Activated naive CD4-positive, alpha-beta T cell treated with Interleukin-2 at 50 U/mL for 16 hours (primary cell): ENCODE data around the gene MUL1.
"Not testable (repeated sequence)": the region's sequence is repeated elsewhere in the genome, so short reads cannot be mapped to it uniquely, and the experiment has no call there.

Experiments used
- DNase-seq: peaks from one replicate; pipeline ENCODE4 v3.0.0-alpha.2; 2020

Gene MUL1, protein sequence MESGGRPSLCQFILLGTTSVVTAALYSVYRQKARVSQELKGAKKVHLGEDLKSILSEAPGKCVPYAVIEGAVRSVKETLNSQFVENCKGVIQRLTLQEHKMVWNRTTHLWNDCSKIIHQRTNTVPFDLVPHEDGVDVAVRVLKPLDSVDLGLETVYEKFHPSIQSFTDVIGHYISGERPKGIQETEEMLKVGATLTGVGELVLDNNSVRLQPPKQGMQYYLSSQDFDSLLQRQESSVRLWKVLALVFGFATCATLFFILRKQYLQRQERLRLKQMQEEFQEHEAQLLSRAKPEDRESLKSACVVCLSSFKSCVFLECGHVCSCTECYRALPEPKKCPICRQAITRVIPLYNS

DNA sequence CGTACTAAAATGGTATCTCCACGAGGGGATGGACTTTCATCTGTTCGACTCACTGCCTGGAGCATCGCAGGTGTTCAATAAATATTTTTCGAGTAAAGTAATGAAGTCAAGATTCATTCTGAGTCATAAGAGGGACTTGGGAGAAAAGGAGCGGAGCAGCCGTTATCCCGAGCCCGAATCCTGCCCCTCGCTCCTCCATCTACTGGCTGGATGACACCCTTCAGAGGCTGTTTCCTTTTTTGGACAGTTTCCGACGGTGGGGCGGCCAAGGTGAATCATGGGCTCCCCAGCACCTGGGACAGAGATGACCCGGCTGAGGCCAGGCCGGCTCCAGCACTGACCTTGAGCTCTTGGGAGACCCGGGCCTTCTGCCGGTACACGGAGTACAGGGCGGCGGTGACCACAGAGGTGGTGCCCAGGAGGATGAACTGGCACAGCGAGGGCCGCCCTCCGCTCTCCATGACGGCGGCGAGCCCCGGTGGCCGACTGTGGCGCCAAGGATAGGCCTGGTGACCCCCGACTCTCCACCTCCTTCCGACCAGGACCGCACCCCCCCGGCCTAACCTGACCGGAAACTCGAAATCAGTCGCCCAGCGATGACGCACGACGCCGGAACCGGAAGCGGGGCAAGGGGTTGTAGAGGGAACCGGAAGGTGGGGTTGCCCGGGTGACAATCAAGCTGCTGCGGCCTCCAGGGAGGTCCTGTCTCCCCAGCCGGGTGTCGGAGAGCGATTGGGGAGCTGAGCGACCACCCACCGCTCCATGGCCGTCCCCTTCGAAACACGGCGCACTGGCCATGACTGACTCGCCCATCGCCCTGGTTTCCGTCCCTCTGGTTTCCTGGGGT, at the start of gene MUL1:
Gene MUL1 (minus strand): TSS at position 588 of the 847 bp plus-strand sequence. CDS start 127 bp downstream, at position 461.
- DNase-seq: peak; percentile 95

DNA sequence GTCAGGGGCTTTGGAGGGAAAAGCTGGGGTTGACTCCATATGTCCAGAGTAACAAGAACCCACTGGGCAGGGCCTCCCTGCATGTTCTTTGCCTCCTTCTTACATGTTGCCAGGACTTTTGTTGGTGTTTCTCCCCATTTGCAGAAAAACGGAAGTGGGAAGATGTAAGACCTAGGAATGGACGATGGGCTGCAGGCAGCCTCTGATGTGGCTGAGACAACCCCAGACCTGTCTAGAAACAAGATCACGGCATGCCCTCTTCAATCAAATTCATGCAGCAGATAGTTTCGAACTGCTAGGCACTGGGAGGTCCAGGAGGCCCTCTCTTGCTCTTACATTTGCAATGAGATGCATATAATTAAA, 47.8 kb upstream of the MUL1 start:
- no peak for DNase-seq

GRCh38 chr1:20555025-20555757, 47.2 kb upstream of the MUL1 start:
- no peak for DNase-seq

GRCh38 chr1:20552728-20553445, 44.9 kb upstream of the MUL1 start:
- no peak for DNase-seq

DNA sequence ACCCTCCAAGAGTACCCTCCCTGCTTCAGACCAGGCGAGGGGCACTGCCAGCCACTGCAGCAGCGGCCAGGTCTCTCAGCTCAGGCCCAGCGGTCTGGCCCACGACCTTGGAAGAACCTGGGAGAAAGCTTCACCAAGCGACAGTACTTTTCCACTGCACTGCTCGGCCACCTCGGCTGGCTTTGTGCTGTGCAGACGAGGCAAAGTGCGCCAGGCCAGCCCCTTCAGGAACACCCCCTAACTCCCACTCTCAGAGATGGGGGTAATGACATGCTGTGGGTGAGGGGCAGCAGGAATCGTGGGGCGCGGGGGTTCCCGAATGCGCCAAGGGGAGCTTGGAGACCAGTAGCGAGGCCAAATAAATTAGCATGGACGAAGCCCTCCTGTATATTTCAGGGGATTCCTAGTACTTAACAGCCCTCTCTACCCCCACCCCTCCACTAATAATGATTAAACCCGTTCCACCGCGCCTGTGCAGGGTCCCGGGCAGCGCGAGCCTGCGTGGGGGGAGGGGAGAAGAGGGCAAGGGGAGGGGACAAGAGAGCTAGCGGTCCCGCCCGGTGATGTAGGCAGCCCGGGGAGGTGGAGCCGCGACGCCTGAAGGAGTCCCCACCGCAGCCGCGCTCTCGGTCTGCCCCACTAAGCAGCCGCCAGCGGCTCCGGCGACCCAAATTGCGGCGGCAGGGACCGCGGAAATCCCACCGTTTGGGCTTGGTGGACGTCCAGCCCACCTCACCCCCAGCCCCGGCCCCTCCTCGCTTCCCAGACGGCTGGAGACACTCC, 44.2 kb upstream of the MUL1 start, which contains the start of gene FAM43B:
Gene FAM43B (plus strand): TSS at position 629 of the 783 bp plus-strand sequence. CDS start 401 bp downstream, outside the sequence.
- DNase-seq: no peak

- DNase-seq: no peak
Observed at GRCh38 chr1:20551161-20551560, 43.2 kb upstream of the MUL1 start.

DNA sequence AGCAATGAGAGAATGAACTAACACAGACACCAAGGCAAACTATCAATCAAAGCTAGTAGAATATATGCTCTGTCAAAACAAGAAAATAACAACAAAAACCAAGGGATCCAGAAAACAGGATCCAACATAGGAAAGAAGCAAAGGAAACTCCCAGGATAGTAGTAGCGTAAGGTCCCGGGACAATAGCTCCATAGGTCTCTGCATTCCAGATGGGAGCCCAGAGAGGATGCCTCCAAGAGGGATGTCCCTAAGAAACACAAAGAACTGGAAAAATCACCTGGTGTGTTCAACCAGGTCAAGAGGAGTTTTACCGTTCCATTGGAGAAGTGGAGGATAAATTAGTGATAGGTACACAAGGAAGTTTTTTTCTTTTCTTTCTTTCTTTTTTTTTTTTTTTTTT, 38.7 kb upstream of the MUL1 start:
- no peak for DNase-seq

GRCh38 chr1:20540281-20540680, 32.3 kb upstream of the MUL1 start:
- no peak for DNase-seq

- DNase-seq: no peak
Observed at GRCh38 chr1:20538760-20539551, 31.0 kb upstream of the MUL1 start.

- no peak for DNase-seq
Observed at GRCh38 chr1:20538227-20538626, 30.3 kb upstream of the MUL1 start.

DNA sequence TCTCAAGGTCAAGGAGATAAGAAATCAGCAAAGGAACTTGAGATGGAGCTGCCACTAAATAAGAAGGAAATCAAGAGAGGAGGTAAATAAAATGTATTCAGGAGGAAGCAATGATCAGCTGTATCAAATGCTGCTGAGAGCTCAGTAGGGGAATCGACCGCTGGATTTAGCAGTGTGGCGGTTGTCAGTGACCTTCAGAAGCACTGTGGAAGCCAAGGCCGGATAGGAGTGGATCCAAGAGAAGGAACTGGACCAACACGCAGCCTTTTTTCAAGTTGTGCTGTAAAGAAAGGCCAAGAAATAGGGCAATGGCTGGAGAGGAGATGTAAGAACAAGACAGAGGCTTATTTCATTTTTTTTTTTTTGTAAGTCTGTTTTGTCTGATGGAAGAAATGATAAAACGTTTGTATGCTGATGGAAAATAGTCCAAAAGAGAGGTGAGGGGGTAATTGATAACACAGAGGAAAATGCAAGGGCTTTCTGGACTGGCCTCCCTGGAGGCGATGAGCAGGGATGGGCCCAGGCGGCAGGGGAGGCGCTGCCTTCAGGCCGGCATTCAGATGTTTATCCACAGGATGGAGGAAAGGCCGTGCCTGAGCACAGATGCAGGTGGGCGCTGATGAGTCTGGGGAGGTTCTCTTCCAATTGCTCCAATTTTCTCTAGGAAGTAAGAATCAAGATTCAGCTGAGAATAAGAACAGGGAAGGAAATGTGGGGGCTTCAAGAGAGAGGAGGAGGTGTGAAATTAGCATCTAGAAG, 26.9 kb upstream of the MUL1 start:
- DNase-seq: no peak

DNA sequence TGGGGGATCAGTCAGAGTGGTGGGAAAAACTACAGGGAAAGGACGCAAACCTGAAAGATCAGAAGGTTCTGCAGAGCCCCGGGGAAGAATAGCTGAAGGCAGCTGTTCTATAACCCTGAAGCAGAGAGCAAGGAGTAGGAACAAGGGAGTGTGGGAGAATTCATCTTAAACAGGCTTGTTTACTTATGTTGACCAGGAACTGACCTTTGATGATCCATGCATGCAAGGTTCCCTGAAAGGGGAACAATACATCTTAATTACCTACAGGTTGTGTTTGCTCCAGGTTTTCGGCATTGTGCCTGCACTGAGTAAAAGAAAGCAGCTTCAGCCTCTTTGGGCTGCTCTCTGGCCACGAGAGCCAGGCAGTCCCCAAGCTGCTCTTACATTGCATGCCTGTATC, 25.7 kb upstream of the MUL1 start:
- no peak for DNase-seq

DNA sequence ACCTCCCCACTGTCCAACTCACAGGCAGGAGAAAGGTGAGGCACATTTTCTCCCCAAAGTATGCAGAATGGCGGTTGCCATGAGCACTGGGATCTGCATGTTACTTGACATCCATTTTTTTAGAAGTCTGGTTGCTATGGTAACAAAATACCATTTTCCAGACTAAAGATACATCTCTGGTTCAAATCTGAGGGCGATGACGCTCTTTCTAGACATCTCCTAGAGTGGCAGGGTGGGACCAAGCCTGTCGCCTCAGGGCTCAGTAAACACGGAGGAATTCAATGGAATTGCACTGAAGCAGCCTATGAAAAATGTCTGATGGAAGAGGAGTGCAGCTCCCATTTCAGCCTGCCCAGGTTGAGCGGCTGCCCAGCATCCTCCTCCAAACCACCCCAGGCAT, 22.9 kb upstream of the MUL1 start:
- no peak for DNase-seq

DNA sequence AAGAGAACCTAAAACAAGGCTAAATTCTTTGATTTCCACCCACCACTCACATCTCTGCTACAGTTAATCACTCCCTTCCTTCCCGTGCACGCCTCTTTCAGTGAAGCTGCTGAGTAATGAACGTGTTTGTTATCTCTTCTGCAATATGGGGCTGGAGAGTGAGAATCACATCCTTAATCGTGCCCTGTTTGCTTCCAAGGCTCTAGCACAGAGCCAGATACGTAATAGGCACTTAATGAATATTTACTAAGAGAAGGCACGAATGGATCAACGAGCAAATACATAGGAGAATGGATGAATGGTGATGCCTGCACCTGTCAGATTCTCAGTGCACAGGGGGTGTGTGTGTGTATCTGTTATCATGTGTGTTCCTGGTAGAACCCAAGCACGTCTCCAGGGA, 22.4 kb upstream of the MUL1 start:
- no peak for DNase-seq

GRCh38 chr1:20528221-20528620, 20.3 kb upstream of the MUL1 start:
- no peak for DNase-seq

GRCh38 chr1:20526267-20526666, 18.3 kb upstream of the MUL1 start:
- no peak for DNase-seq

DNA sequence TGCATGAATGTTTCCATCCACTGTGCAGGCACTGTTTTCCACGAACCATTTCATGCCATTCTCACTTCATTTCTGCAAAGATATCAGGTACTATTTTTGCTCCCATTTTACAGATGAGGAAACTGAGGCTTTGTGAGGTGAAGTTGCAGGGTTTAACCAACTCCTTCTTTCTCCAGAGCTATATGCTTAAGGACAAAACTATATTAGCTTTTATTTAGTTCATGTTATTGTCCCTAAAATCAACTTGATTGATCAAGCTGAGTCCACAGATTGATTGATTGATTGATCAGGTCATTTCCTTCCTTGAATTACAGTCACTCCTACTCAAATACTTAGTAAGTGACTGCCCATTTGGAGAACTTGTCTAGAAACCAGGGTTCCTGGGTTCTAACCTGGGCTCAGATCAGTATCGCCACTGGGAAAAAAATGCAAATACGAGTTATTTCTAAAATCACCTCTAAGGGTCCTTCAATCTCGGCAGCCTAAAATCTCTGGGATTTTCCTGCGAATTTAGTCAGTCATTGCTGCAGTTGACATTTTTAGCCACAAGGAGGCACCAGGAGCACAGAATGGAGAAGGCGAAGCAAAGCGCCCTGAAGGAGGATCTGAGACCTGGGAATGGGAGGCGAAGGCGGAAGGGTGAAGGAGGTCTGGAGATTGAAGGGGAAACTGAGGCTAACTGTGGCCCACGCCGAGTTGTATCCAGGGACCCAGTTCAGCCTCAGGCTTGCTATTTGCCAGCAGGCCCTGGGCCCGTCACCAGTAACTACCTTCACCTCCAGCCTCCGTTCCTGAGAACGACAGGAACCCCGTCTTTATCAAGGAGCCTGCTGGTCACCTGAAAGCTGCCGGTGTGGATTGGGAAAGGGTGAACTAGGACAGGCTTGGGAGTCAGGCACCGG, 14.3 kb upstream of the MUL1 start:
- DNase-seq: peak; percentile 66

DNA sequence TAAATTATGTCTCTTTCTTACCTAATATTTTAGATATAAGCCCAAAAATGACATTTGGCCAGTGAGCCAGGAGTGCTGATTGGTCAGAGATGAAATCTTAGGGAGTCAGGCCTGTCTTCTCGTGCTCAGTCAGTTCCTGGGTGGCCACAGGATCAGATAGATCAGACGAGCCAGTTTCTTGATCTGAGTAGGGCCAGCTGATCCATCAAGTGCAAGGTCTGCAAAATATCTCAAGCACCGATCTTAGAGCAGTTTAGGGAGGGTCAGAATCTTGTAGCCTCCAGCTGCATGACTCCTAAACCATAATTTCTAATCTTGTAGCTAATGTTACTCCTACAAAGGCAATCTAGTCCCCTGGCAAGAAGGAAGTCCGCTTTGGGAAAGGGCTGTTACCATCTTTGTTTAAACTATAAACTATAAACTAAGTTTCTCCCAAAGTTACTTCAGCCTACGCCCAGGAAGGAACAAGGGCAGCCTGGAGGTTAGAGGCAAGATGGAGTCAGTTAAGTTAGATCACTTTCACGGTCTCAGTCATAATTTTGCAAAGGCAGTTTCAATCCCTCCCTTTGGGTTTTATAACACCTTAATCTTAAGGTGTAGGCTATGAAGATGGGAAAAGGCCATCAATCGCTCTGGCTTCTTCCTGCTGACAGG, 11.8 kb upstream of the MUL1 start:
- not testable (repeated sequence) for DNase-seq
